AG04449 (cell line): ENCODE results near the gene MIA2.

Experiments
- CTCF ChIA-PET: fragments of 350-600 bp; formaldehyde crosslinking; extraction: SDS; loops from one replicate; lab custom pipeline; 2021; ENCODE audit warnings: antibody characterized with exemption; lab: Yijun Ruan, JAX
- POLR2A ChIA-PET: fragments of 400-600, 350-600 bp; formaldehyde crosslinking; extraction: SDS; loops from one replicate; lab custom pipeline; 2020; ENCODE audit warnings: antibody characterized with exemption, inconsistent platforms; lab: Yijun Ruan, JAX
- DNase-seq: peaks from one replicate; pipeline ENCODE4 v3.0.0-alpha.2; 2010; ENCODE audit warnings: low read depth, low spot score
- H3K4me3 ChIP-seq: 2 replicates; pipeline ENCODE4 v1.5.1; 2011; ENCODE audit warnings: low read depth, mild to moderate bottlenecking, control low read depth, low read length
- CTCF ChIP-seq: IDR thresholded peaks from one replicate; pipeline ENCODE4 v1.5.1; 2011; ENCODE audit warnings: mild to moderate bottlenecking, moderate library complexity, low read length, control low read depth, inconsistent platforms; ENCODE audit not compliant: insufficient read depth; ENCODE audit errors: missing control alignments

Gene MIA2

GRCh38 chr14:39365354-39365753, 131.6 kb downstream of the MIA2 start:
- TF ChIP-seq CTCF: no peak
- DNase-seq: no peak
- POLR2A ChIA-PET: no interaction called here
- H3K4me3 ChIP-seq: no peak overlapping the region
- CTCF ChIA-PET: interaction anchor here (0.8 to 5.6 kb wide), 2 partner anchors 257 to 260 kb away, joined by 3 to 60 read pairs; no protein-coding TSS in a partner anchor

GRCh38 chr14:39366460-39367386, 133.0 kb downstream of the MIA2 start:
- CTCF ChIA-PET: interaction anchor here (1.4 to 5.6 kb wide), 3 partner anchors 258 to 288 kb away, joined by 3 to 60 read pairs (median 13); no protein-coding TSS in a partner anchor
- DNase-seq: no peak
- TF ChIP-seq CTCF: no peak
- no peak overlapping the region for H3K4me3 ChIP-seq
- POLR2A ChIA-PET: interaction anchor here (0.5 kb wide), 1 partner anchor 265 kb away, joined by 3 read pairs; no protein-coding TSS in a partner anchor

GRCh38 chr14:39367387-39367751, 133.7 kb downstream of the MIA2 start:
- CTCF ChIA-PET: interaction anchor here (1.4 to 5.6 kb wide), 3 partner anchors 258 to 289 kb away, joined by 3 to 60 read pairs (median 13); no protein-coding TSS in a partner anchor
- DNase-seq: no peak
- no peak overlapping the region for H3K4me3 ChIP-seq
- no peak for TF ChIP-seq CTCF
- POLR2A ChIA-PET: no interaction called here

GRCh38 chr14:39368261-39368959, 134.7 kb downstream of the MIA2 start:
- TF ChIP-seq CTCF: peak; percentile 47
- peak; percentile 40 for DNase-seq
- CTCF ChIA-PET: interaction anchor here (0.7 to 5.6 kb wide), 11 partner anchors 9 to 263 kb away, joined by 3 to 60 read pairs (median 4); partner anchors contain the start of genes GEMIN2 and TRAPPC6B
- POLR2A ChIA-PET: no interaction called here
- no peak overlapping the region for H3K4me3 ChIP-seq

GRCh38 chr14:39369029-39369428, 135.3 kb downstream of the MIA2 start:
- DNase-seq: no peak
- POLR2A ChIA-PET: no interaction called here
- CTCF ChIA-PET: interaction anchor here (0.9 to 5.6 kb wide), 10 partner anchors 8 to 263 kb away, joined by 3 to 60 read pairs (median 5); partner anchors contain the start of genes GEMIN2 and TRAPPC6B
- no peak for TF ChIP-seq CTCF
- H3K4me3 ChIP-seq: no peak overlapping the region

- DNase-seq: no peak
- ChIA-PET CTCF (interaction anchor here (0.9 to 5.6 kb wide), 5 partner anchors 56 to 279 kb away, joined by 3 to 60 read pairs (median 3); no protein-coding TSS in a partner anchor), POLR2A (no interaction called here)
- H3K4me3 ChIP-seq: no peak overlapping the region
- TF ChIP-seq CTCF: no peak
Measured at GRCh38 chr14:39370415-39370814, 136.7 kb downstream of the MIA2 start.
